ENCODE data around the gene ADAMTS17.

GRCh38 chr15:100100926-100101325 lies 240.8 kb downstream of the ADAMTS17 start:
- TF ChIP-seq CTCF (IDR thresholded peaks at IDR 0.05; ENCODE audit: low read depth, low read length): no peak
- no peak for TF ChIP-seq EZH2phosphoT487 (IDR thresholded peaks at IDR 0.05; ENCODE audit: low read depth)

Measured in OCI-LY3 (cell line).